Putamen (tissue), 1 donor: ENCODE data around the gene STARD10.

ENCODE experiments used
- DNase-seq: peaks from one replicate; pipeline ENCODE4 v3.0.0-alpha.2; 2016; ENCODE audit warnings: low spot score

The STARD10 gene

DNA sequence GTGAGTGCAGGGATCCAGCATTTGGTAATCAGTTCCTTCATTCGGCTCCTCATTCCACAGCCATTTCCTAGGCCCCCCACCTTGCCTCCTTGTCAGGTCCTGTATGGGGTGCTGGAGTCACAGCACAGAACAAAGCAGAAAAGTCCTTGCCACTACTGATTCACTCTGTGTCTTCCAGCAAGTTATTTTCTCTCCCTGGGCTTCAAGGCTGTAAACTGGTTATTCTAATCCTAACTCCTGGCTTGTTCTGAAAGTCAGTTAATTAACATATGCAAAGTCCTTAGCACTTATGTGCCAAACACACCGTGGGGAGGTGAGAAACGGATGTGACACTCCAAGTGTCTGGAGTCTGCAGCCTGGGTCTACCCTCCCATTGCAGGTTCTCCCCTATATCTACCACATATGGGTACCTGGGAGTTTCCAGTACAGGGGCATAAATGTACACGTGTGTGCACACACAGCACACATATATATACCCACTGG, 89.0 kb downstream of the STARD10 start:
- no peak for DNase-seq
